Thymus (tissue), 11 donors: ENCODE data around the gene KLB. TPM values are rescaled to one million over a fixed set of nuclear protein-coding genes. Genes with fewer than 3 reads are reported as not detected.
"Not testable (repeated sequence)": the region's sequence is repeated elsewhere in the genome, so short reads cannot be mapped to it uniquely, and the experiment has no call there.

Experiments
- DNase-seq, 9 donors: peaks; one replicate each; pipeline ENCODE4 v3.0.0-alpha.2; 2013; ENCODE audit warnings: low spot score in 9 of 9, low read depth in 6 of 9, missing footprints in 1 of 9
- H3K27ac ChIP-seq, 2 donors: one replicate each; pipeline ENCODE4 v1.5.1; 2013; ENCODE audit warnings: control low read depth in 1 of 2, low read depth in 1 of 2, low read length in 1 of 2, mild to moderate bottlenecking in 1 of 2, moderate library complexity in 1 of 2
- H3K27me3 ChIP-seq, 2 donors: one replicate each; pipeline ENCODE4 v1.5.1; 2013; ENCODE audit warnings: low read length in 1 of 2; ENCODE audit not compliant: control insufficient read depth in 2 of 2, insufficient read depth in 1 of 2
- H3K36me3 ChIP-seq, 2 donors: one replicate each; pipeline ENCODE4 v1.5.1; 2013; ENCODE audit warnings: low read length in 1 of 2, mild to moderate bottlenecking in 1 of 2, moderate library complexity in 1 of 2; ENCODE audit not compliant: control insufficient read depth in 2 of 2, insufficient read depth in 2 of 2
- H3K4me1 ChIP-seq, 2 donors: one replicate each; pipeline ENCODE4 v1.5.1; 2013; ENCODE audit warnings: low read length in 2 of 2; ENCODE audit not compliant: control insufficient read depth in 2 of 2, insufficient read depth in 2 of 2
- H3K4me3 ChIP-seq, 2 donors: one replicate each; pipeline ENCODE4 v1.5.1; 2013; ENCODE audit warnings: low read length in 2 of 2, control low read depth in 1 of 2, mild to moderate bottlenecking in 1 of 2
- H3K9me3 ChIP-seq, 2 donors: one replicate each; pipeline ENCODE4 v1.5.1; 2013; ENCODE audit warnings: low read length in 1 of 2, mild to moderate bottlenecking in 1 of 2; ENCODE audit not compliant: control insufficient read depth in 2 of 2, insufficient read depth in 1 of 2
- WGBS: extraction: QIAGEN DNeasy Blood & Tissue Kit; methylation state at CpG from one replicate; pipeline ENCODE4 v1.1.7; 2013; 5-methylcytosine and 5-hydroxymethylcytosine counted together
- polyA plus RNA-seq: library from polyadenylated mRNA; stranded (reverse); fragments of 200-250 nt; gene quantifications from one replicate; pipeline ENCODE4 v1.2.3, GENCODE V29; 2013
- total RNA-seq: library from RNA; stranded (reverse); fragments of 120-200 nt; gene quantifications from one replicate; pipeline ENCODE4 v1.2.4, GENCODE V29; 2013
- donor health status: healthy.

KLB gene
- total and polyA plus RNA-seq, 2 donors: 0.05 to 0.14 TPM

- peaks cover 3 to 6% of the 10 kb centered on the region in 2 donors for H3K4me1 ChIP-seq
- DNase-seq: no peak
- no peak overlapping the region for H3K27ac ChIP-seq
- 97% methylated on average over 11 of the region's 11 CpGs for WGBS
- no peaks in the 10 kb centered on the region for H3K9me3 ChIP-seq
- H3K4me3 ChIP-seq: no peak overlapping the region
- no peaks in the 10 kb centered on the region for H3K27me3 ChIP-seq
- peaks cover 35 to 71% of the 10 kb centered on the region in 2 donors for H3K36me3 ChIP-seq
Observed at GRCh38 chr4:39452860-39453587, 46.3 kb downstream of the KLB start.

DNA sequence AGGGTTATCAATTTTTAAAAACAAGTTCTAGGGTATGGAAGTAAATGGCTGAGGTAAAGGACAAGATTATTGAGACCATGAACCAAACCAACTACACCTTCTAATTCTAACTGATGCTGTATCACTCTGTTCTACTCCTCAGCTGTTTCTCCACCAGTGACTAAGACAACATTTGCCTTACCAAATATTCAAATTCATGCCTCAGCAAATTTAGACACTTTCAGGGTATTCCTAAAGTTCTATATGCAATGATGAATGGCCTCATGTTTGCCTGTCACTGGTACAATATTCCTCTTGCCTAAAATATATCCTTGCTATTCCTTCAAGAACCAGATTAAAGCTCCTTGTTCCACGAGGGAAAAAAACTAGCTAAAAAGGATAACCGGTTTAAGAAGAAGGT, 47.0 kb downstream of the KLB start:
- H3K36me3 ChIP-seq: peaks cover 35 to 71% of the 10 kb centered on the region in 2 donors

DNA sequence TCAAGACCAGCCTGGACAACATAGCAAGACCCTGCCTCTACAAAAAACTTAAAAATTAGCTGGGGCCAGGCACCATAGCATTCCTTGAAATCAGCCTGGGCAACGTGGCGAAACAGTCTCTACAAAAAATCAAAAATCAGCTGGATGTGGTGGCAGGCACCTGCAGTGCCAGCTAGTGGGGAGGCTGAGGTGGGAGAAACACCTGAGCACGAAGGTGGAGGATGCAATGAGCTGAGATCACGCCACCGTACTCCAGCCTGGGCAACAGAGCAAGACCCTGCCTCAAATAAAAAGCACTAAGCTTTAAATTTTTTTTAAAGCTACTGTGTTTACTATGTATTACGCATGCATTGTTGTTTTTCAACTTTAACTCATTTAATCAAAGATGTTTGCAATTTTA, 48.8 kb downstream of the KLB start:
- DNase-seq: no peak
- no peak overlapping the region for H3K27ac ChIP-seq
- peaks cover 35 to 71% of the 10 kb centered on the region in 2 donors for H3K36me3 ChIP-seq
- H3K4me1 ChIP-seq: peaks cover 6% of the 10 kb centered on the region in 2 donors
- H3K9me3 ChIP-seq: no peaks in the 10 kb centered on the region
- no peaks in the 10 kb centered on the region for H3K27me3 ChIP-seq
- 96% methylated on average over 6 of the region's 6 CpGs for WGBS
- H3K4me3 ChIP-seq: no peak overlapping the region

More for the DNA sequence above, 47.0 kb downstream of the KLB start:
- H3K4me1 ChIP-seq: peaks cover 3 to 6% of the 10 kb centered on the region in 2 donors
- 93% methylated on average over 2 of the region's 2 CpGs for WGBS
- H3K27ac ChIP-seq: no peak overlapping the region
- H3K4me3 ChIP-seq: no peak overlapping the region
- no peaks in the 10 kb centered on the region for H3K27me3 ChIP-seq
- no peak for DNase-seq
- no peaks in the 10 kb centered on the region for H3K9me3 ChIP-seq

DNA sequence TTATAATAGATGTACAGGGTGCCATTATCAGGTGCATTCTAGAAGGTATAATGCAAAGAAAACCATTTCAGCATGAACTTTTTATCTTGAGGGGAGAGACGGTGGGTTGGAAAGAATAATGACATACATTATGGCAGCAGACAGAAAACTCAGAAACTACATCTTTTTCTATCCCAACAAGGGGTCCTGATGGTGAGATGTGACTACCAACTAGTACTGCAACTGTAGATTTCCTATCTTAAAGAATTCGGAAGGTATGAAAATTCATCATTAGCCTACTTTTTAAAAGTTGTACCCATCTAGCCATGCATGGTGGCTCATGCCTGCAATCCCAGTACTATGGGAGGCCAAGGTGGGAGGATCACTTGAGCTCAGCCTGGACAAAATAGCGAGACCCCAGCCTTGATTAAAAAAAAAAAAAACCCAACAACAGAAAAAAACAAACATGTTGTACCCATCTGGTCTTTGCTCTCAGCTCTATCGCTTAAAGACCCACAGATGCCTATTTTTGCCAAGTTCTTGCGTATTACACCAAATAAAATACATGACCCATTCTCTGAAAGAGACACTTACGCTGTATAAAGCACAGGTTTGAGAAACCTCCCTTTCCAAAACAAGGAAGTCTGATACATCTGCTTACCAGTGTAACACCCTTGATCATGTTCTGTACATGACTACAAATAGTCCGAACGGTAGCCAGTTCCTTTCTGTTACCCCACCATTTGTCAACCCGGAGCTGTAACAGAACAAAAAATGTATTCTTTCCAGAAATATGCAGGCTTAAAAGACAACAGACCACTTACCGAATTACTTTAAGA, 50.4 kb downstream of the KLB start:
- H3K27me3 ChIP-seq: no peaks in the 10 kb centered on the region
- WGBS: 89% methylated on average over 10 of the region's 10 CpGs
- H3K4me3 ChIP-seq: peak overlapping the region; percentile 89 to 97
- H3K27ac ChIP-seq: no peak overlapping the region
- H3K4me1 ChIP-seq: peaks cover 6% of the 10 kb centered on the region in 2 donors
- DNase-seq: no peak
- no peaks in the 10 kb centered on the region for H3K9me3 ChIP-seq
- peaks cover 27 to 57% of the 10 kb centered on the region in 2 donors for H3K36me3 ChIP-seq

GRCh38 chr4:39458161-39458504, 51.4 kb downstream of the KLB start:
- Histone ChIP-seq H3K4me3 (peak overlapping the region; percentile 89 to 97), H3K36me3 (peaks cover 18 to 50% of the 10 kb centered on the region in 2 donors), H3K27ac (peak overlapping the region; percentile 96 to 97)
- peak in 1 of 9 donors; percentile 37 for DNase-seq
- H3K27me3 ChIP-seq, H3K4me1 ChIP-seq, H3K9me3 ChIP-seq: not testable (repeated sequence)
- WGBS: 2% methylated on average over 13 of the region's 13 CpGs

DNA sequence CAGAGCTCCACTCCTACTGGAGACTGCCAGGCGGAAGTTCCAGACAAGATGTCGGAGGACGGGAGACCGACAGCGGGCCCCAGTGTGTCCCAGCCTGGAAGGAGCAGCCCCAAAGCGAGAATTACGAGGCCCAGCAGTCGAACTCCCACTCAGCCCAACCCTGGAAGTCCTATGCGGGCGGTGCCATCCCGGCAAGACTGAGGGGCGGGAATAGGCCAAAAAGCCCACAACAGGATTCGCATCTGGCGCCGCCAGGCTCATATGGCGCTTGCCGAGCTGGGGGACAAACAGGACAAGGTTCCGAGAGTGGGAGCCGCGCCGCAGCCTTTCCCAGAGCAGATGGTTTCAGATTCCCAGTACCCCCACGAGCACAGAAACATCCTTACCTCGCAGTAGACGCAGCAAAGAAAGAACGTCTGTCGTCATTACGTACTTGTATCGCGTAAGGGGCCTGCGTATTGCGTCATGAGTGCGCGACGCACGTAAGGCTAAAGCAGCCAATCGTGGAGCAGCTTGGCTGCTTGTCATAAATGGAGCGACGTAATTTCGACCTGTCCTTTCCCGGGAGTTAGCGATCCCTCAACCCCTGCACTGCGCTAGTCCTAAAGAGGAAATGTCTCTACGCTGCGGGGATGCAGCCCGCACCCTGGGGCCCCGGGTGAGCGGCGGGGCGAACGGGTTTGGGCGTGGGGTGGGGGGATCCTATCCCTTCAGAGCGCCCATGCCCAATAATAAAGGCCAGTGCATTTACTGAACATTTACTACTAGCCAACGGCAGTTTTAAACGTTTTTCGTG, 52.0 kb downstream of the KLB start, which contains the start of the genes LIAS and RPL9:
Gene LIAS, plus strand, starts transcription at position 552 of the 796 bp plus-strand sequence. Its CDS starts 62 bp downstream, at position 614.
Gene RPL9, minus strand, starts transcription at position 418 of the 796 bp plus-strand sequence. CDS start 483 bp downstream, outside the sequence.
- Histone ChIP-seq H3K36me3 (peaks cover 22 to 50% of the 10 kb centered on the region in 2 donors), H3K4me1 (peaks cover 6% of the 10 kb centered on the region in 2 donors)

GRCh38 chr4:39464886-39465501, 58.3 kb downstream of the KLB start:
- Histone ChIP-seq H3K36me3 (peaks cover 19 to 28% of the 10 kb centered on the region in 2 donors), H3K27ac (no peak overlapping the region), H3K27me3 (no peaks in the 10 kb centered on the region), H3K4me1 (peaks cover under 1 to 2% of the 10 kb centered on the region in 2 donors), H3K9me3 (no peaks in the 10 kb centered on the region), H3K4me3 (no peak overlapping the region)
- peak in 1 of 9 donors; percentile 9 for DNase-seq
- 90% methylated on average over 2 of the region's 2 CpGs for WGBS

More for the DNA sequence above, 52.0 kb downstream of the KLB start, which contains the start of the genes LIAS and RPL9:
- WGBS: under 1% methylated on average over 55 of the region's 55 CpGs
- Histone ChIP-seq H3K9me3 (no peaks in the 10 kb centered on the region), H3K4me3 (peak within 1 kb of the TSS; percentile 89 to 97), H3K27me3 (no peaks in the 10 kb centered on the region), H3K27ac (peak within 1 kb of the TSS; percentile 96 to 99)
- DNase-seq: peak; percentile 96 to 100 (median 98)

DNA sequence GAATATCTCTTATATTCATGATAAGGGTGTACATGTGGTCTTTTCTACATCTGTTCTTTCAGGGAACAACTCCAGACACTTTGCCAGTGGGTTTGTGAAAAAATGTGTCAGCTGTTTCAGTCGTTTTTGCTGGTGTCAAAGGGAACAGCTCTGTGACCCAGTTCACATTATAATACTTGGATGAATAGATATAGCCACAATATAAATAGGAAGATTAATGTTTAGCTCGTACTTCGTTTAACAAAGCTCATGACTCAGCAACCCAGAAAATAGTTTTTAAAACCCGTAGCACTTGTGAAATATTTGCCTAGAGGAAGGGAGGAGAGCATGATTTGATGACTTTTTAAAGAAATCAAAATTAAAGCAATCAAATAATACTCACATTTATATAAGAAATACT, 60.0 kb downstream of the KLB start:
- Histone ChIP-seq H3K36me3 (peaks cover 19 to 28% of the 10 kb centered on the region in 2 donors), H3K9me3 (no peaks in the 10 kb centered on the region), H3K4me1 (peaks cover 0 to 2% of the 10 kb centered on the region in 2 donors), H3K4me3 (no peak overlapping the region), H3K27ac (no peak overlapping the region), H3K27me3 (no peaks in the 10 kb centered on the region)
- no peak for DNase-seq
- 95% methylated on average over 4 of the region's 4 CpGs for WGBS
